OCI-M2 (cell line): ENCODE data around the gene ICA1.
"Not testable (repeated sequence)": the region's sequence is repeated elsewhere in the genome, so short reads cannot be mapped to it uniquely, and the experiment has no call there.

Source experiments
- DNase-seq: peaks from one replicate; lab custom pipeline; 2025; ENCODE audit not compliant: unreplicated experiment; lab: John Stamatoyannopoulos, UW

ICA1 gene

DNA sequence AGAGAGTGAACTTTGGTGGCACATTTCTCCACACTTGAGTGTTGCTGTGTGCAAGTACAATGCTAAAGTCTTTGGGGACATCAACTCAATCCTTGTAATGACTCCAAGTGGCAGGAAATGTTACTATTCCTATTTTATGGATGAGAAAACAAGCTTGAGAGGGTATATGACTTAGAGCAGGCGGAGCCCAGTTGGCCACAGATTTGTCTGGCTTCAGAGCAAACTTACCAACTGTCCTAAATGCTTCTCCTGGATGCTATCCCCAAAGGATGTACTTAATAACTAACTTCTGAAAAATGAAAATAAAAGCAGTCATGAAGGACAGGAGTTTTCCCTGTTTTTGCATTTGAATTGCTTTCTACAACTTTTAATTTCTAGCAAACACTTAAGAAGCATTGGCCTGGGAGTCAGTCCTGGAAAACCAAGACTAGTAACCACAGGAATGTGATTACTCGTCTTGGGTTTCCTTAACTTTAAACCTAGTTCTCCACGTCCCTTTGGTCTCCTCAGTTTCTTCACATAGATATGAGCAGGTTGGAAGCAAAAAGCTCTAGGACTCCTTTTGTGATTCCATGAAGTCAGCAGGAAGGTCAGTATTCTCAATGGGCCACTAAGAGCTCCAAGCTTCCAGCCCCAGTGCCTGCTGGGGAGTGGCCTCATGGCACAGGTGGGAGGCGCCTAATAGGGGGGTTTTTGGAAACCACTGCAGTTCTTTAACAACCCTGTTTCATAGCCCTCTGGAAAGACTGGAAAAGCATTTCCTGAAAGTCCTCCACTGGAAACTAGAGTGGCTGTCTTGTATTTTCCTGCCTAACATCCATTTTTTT is 152.6 kb downstream of the ICA1 start:
- no peak for DNase-seq

DNA sequence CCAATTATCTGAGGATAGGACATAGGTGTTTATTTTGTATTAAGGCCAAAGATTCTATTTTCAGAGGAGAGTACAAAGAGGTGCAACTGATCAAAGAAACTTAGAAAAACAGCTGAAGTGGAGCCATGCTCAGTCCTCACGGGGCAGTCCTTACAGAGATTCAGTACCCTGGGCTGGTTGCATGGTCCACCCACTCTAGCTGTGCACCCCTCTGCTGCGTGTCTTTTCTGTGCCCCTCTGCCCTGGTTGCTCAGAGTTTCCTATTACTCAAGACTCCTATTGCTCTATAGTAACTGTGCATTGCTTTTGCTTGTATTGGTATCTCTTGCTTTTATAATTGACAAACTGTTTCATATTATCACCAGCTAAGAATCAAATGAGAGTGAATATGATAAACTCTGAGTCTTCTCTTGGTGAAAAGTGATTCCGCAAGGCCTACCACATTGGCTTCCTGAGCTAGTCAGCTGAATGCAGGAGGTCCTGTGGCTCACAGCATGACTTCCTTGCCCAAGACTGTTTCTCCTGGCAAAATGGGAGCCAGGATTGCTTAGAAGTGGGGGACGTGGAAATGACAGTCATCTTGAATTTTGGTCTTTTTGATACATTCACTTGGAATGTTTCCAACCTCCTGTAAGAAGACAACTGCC is 156.4 kb downstream of the ICA1 start:
- DNase-seq = no peak

DNA sequence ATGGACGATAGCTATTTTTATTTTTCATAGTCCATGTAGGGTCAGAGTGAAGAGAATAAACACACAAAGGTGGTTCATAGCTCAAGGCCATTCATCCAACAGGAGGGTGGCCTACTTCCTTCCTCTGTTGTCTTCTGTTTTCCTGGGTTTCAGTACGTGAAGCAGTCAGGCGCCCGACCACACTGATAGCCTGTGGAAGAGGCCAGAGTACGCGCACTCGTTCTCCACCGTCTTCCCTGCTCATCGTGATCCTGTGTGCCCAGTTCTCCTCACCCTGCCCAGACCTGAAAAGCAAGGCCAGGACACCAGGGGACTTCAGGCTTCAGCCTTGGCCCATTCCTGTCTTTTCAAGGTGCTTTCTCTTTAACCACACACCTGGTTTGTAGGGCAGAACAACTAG is 158.7 kb downstream of the ICA1 start:
- no peak for DNase-seq

DNA sequence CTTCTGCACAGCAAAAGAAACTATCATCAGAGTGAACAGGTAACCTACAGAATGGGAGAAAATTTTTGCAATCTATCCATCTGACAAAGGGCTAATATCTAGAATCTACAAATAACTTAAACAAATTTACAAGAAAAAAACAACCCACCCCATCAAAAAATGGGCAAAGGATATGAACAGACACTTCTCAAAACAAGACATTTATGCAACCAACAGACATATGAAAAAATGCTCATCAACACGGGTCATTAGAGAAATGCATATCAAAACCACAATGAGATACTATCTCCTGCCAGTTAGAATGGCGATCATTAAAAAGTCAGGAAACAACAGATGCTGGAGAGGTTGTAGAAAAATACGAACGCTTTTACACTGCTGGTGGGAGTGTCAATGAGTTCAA is 160.7 kb downstream of the ICA1 start:
- not testable (repeated sequence) for DNase-seq

DNA sequence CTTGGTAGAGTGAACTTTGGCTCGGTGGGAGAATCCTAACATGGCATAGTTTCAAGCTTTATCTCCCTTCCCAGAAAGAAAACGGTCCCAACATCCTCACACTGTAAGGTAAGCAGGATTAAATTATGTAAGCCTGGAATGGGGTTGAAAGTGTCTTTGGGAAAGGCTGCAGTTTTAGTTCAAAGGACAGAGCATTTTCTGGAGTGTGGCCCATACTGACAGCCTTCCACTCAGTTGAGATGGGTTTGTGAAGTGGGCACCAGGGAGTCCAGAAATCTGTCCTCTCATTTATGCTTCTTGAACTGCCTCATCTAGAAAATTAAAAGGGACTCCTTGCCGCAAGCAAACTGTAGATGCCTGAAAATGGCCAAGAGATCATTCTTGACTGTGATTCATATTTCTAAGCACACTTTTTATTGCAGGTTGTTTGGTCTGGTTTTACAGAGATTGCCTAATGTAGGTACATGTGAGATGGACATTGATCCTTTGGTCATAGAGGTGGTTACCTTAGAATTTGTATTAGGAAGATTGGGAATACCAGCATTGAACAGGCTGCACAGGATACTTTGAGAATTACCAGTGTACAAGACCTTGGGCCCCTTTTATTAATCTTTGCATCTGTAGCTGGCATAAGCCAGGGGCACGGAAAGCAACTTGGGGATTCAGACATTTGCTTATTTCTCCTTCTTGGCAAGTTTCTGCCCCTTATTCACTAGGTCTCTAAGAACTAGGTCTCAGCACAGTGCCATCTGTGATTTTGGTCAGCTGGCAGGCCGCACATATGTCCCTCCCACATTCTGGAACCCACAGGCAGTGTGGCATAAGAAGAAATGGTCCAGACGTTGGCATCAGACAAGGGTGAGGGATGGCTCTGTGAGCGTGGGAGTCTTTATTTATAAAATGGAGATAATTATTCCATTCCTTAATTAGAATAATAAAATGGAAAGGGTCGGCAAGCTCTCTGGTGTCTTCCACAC is 167.5 kb downstream of the ICA1 start:
- no peak for DNase-seq

DNA sequence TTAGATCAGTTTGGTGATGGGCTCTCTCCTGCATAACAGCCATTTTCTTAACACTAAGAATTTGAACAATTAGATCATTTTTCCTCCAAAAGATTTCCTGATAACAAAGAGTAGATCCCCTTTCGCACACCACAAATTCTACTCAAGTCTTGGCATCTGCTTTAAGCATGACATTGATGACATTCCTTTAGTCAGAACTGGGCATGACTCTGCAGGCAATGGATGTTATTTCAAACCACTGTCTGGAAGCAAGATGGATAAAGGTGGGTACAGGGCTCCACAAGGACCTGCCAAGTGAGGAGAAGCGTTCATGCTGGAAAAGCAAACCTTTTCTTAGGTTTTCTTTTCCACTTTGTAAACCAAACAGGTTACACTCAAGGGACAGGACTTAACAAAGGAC is 169.8 kb downstream of the ICA1 start:
- no peak for DNase-seq

DNA sequence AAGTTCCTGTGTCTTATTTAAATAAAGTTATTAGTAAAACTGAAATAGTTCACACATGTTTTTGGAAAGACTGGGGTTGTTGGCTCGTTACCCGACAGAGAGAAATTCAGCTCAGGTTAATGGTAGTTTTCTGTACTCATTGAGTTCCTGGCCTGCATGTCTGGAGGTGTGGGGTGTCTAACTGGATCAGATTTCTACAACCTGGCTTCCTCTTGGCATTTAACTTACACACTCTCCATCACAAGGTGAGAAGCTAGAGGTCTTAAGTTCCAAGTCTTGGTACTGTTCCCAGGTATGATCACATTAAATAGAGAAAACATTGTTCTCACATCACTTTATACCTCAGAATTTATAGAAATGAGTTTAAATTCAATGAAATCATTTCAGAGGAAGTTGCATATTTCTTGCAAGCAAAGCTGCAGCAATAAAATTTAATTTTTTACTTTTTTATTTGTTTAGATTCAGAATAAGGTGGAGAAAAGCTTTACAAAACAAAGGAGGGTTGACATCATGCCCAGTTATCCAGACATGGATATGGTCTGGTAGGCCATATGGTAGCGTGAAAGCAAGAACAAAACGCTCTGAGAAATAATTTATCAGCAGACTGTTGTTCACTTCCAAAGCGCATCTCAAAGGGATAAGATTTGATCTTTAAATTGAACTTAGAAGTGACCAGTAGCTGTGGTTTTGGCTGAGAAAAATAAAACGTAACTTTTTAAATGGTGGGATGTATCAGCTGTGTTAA is 172.8 kb downstream of the ICA1 start:
- DNase-seq = no peak

DNA sequence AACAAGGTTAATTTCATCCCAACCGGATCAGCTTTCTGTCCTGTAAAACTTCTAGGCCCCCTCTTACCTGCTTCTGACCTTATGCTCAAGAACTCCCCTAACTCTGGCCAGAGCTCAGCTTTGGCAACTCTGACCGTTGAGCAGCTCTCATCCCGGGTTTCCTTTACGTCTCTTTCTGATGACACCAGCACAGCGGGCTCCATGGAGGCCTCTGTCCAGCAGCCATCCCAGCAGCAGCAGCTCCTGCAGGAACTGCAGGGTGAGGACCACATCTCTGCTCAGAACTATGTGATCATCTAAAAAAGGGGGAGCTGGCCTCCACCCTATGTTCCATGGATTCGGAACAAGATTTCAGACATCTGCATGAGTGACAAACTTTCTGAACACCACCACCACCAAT is 175.7 kb downstream of the ICA1 start:
- DNase-seq = no peak

DNA sequence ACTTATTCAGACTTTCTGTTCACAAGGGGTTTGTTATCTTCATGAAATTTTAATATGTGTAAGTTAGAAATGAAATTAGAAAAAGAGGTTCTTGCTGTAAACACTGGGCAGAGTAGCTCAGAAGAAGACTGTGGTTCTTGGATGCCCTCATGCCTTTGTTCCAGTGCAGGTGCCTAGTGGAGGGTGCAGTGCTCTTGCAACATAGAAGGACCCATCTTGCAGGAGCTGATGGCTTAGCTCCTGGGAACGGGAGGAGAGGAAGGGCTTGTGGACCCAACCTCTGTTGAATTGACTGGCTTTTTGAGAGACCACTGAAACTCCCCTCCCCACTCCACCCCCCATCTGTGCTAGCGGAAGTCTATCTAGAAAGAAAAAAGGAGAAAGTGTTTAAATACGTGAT is 176.5 kb downstream of the ICA1 start:
- no peak for DNase-seq

DNA sequence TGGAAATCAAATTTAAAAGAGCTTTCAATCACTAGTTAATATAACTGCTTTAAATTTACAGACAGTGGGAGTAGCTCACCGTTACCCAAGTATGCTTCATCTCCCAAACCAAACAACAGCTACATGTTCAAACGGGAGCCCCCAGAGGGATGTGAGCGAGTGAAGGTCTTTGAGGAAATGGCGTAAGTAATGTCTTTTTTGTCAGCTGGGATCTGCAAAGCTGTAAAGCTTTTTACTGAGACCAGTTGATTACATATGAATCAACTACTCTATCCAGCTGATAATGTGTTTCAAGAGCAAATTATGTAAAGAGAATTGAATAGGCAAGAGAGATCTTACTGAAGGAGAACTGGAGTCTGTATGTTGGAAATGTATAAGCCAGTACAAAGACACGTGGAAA is 177.1 kb downstream of the ICA1 start:
- no peak for DNase-seq

DNA sequence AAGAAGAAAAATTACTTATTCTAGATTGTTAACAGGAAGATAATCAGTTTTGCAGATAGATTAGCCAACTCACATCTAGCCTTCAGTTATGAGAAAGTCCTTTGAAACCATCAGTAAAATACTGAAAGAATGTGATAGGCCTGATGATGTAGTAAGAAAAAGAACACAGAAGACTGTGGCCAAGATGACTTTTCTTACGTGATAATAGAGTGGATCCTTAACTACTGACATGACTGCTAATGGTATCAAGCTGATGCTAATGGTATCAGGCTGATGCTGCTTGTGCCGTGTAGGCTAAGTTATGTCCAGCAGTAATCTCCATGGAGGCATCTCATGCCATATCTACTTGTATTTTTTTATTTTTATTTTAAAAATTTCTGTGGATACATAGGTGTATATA is 179.2 kb downstream of the ICA1 start:
- no peak for DNase-seq

DNA sequence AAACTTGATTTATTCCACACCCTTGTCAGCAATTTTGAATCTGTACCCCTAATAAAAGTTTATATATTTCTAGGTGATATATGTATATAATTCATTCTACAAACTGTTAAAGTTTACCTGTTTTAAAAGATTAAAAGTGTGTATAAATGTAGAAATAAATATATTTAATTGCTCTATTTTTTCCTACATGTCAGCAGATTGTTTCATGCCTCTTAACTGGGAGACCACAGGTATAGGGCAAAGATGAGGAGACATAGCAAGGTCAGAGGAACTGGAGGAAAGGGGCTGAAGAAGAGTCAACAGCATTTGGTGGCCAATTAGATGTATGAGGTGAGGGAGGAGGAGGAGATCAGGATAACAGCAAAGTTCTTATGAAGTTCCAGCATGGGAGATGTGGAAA is 183.5 kb downstream of the ICA1 start:
- no peak for DNase-seq

DNA sequence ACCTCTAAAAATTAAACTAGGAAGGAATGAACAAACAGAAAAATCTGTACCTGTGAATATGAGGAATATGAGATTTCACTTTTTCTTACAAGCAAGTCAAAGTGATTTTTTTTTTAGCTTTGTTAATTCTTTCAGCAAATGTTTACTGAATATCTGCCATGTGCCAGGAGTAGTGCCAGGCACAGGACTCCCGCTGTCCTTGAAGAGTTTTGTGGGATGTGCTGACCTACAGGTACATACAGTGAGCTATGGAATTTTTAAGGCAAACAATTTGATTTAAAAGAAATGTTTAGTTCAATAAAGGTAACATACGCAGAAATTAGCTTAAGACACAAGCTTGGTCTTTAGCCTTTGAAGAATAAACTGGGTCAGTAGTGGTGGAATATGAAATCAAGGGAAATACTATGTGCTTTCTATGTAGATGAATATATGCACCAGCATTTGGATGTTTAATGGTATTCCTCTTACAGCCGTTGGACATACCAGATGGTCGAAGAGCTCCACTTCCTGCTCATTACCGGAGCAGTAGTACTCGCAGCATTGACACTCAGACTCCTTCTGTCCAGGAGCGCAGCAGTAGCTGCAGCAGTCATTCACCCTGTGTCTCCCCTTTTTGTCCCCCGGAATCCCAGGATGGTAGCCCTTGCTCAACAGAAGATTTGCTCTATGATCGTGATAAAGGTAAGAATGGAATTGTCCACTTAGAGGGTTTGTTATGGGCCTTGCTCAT is 191.4 kb downstream of the ICA1 start:
- no peak for DNase-seq

DNA sequence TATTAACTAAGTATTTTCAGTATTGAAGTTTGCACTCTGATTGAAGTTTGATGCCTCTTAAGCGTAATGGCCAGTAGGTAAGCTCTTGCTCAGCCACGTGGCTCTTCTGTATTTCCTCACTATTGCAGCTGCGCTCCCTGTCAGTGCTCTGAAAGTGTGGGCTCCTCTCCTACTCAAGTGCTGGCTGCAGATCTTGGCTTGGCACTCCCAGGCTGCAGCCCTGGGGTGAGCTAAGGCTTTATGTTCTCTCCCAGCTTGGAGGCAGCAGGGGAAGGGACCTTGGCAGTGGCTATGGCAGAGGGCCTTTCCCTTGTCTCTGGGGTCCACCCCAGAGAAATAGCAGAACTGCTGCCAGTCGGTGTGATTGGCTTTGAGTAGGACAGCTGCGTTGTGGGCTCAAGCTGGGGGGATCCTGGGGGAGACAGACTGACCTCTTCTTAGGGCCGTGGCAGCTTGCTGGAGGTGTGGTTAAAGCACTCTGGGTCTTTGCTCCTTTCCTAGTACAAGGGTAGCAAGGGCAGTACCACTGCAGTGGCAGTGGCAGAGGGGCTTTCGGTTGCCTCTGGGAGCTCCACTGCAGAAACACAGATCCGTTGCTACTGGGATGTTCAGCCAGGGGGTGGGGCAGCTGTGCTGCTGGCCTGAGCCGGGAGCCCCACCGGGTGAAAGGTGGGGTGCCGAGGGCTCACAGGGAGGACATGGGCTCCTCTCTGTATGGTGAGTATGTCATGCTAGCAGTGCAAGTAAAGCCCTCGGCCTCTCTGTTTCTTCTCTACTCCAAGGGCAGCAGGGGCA is 192.9 kb downstream of the ICA1 start:
- DNase-seq = no peak

DNA sequence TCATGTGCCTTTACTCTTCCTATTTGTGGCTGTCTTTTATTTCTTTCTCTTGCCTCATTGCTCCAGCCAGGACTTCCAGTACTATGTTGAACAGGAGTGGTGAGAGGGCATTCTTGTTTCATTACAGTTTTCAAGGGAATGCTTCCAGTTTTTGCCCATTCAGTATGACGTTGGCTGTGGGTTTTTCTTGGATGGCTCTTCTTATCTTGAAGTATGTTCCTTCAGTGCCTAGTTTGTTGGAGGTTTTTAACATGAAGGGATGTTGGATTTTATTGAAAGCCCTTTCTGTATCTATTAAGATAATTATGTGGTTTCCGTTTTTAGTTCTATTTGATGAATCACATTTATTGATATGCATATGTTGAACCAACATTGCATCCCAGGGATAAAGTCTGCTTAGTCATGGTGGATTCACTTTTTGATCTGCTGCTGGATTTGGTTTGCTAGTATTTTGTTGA is 196.6 kb downstream of the ICA1 start:
- DNase-seq = no peak

DNA sequence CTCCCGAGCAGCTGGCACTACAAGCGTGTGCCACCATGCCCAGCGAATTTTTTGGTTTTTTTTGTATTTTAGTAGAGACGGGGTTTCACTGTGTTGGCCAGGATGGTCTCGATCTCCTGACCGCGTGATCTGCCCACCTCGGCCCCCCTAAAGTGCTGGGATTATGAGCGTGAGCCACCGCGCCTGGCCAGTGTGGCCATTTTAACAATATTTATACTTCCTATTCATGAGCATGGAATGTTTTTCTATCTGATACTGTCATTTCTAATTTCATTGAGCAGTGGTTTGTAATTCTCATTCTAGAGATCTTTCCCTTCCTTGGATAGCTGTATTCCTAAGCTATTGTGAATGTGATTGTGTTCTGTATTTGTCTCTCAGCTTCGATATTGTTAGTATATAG is 197.1 kb downstream of the ICA1 start:
- DNase-seq = no peak

DNA sequence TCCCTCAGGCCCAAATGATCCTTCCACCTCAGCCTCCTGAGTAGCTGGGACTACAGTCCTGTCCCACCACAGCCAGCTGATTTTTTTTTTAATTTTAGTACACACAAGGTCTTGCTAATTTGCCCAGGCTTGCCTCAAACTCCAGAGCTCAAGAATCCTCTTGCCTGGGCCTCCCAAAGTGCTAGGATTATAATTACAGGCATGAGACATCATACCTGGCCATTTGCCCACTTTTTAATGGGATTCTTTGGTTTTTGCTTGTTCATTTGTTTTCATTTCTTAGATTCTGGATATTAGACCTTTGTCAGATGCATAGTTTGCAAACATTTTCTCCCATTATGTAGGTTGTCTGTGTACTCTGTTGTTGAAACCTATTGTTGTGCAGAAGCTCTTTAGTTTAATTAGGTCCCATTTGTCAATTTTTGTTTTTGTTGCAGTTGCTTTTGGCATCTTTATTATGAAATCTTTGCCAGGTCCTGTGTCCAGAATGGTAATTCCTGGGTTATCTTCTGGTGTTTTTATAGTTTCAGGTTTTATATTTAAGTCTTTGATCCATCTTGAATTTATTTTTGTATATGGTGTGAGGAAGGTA is 198.2 kb downstream of the ICA1 start:
- DNase-seq = no peak

DNA sequence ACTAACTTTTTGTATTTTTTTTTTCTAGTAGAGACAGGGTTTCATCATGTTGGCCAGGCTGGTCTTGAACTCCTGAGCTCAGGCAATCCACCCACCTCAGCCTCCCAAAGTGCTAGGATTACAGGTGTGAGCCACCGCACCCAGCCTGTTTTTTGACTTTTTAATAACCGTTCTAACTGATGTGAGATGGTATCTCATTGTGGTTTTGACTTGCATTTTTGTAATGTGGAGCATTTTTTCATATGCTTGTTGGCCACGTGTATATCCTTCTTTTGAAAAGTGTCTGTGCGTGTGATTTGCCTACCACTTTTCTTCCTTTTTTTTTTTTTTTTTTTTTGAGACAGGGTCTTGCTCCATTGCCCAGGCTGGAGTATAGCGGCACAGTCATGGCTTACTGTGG is 198.7 kb downstream of the ICA1 start:
- not testable (repeated sequence) for DNase-seq
